ENCODE measurements around the gene DEFB116. TPM values are rescaled to one million over a fixed set of nuclear protein-coding genes. Genes with fewer than 3 reads are reported as not detected.

DEFB116 gene
- total and polyA plus RNA-seq, 2 of the 13 experiments (the other 11 are each of a cell fraction or from before 2014, with no cell fraction given): not detected

DNA sequence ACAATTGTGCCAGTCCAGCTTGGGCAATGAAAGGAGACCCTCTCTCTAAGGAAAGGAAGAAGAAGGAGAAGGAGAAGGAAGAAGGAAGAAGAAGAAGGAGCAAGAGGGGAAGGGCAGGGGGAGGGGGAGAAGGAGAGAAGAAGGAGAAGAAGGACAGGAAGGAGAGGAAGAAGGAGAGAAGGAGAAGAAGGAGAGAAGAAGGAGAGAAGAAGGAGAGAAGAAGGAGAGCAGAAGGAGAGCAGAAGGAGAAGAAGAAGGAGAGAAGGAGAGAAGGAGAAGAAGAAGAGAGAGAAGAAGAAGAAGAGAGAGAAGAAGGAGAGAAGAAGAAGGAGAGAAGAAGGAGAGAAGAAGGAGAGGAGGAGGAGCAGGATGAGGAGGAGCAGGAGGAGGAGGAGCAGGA, 22.5 kb upstream of the DEFB116 start:
- peaks cover 0 to 18% of the 10 kb centered on the region in 2 experiments; a peak in 2 of 5 replicates for H3K27me3 ChIP-seq (ENCODE audit: control insufficient read depth in 1 of 2, insufficient read depth in 2 of 2, low read length in 2 of 2)
- no peak overlapping the region for H3K4me3 ChIP-seq (replicated peaks in 1 of 3; ENCODE audit: insufficient read depth in 1 of 3, low read depth in 2 of 3, low read length in 3 of 3)
- H3K4me2 ChIP-seq (ENCODE audit: low read depth, low read length): no peak overlapping the region
- H3K36me3 ChIP-seq (replicated peaks in 1 of 2; ENCODE audit: control insufficient read depth in 1 of 2, insufficient read depth in 2 of 2, low read length in 2 of 2): no peaks in the 10 kb centered on the region
- no TSS peak for BruUV-seq (replicated peaks)
- H3K79me2 ChIP-seq (ENCODE audit: insufficient read depth, low read length): no peaks in the 10 kb centered on the region
- H3K9me3 ChIP-seq (ENCODE audit: low read length): no peaks in the 10 kb centered on the region
- intact Hi-C loops (cut with micrococcal nuclease; ENCODE audit: unreplicated experiment) (no loop called here), in situ Hi-C loops (cut with HindIII; ENCODE audit: extremely low pct_ligation_motif_present, low pct_unique_long_range_greater_than_20kb) (no loop called here)
- no peaks in the 10 kb centered on the region for H4K20me1 ChIP-seq (ENCODE audit: insufficient read depth, low read length)
- no peaks in the 10 kb centered on the region for H3K4me1 ChIP-seq (ENCODE audit: insufficient read depth, low read length)
- H3K9ac ChIP-seq (ENCODE audit: insufficient read depth, low read depth, low read length): no peak overlapping the region
- ChIA-PET CTCF (ENCODE audit: low intra/inter-chr PET ratio, low total read pairs) (no interaction called here), POLR2A (no interaction called here)
- no peak for DNase-seq (ENCODE audit: low spot score)
- FAIRE-seq: no peak
- ATAC-seq: no peak
- 0 out of 2 replicates have a peak, but pooled peaks have one; percentile 39 for TF ChIP-seq FOXP1 (IDR thresholded peaks at IDR 0.05)
- TF ChIP-seq FOXP1 (CRISPR knock-in tag; IDR thresholded peaks at IDR 0.05): no peak
- no peak for TF ChIP-seq TIGD3 (CRISPR knock-in tag; IDR thresholded peaks at IDR 0.05; ENCODE audit: borderline replicate concordance)
- peak; percentile 75; the same call in 1 of the 2 replicates for TF ChIP-seq IKZF1 (IDR thresholded peaks at IDR 0.05)
- peak; percentile 60; the same call in 1 of the 2 replicates for TF ChIP-seq PLRG1 (conservative IDR thresholded peaks at IDR 0.05)
- no peak for TF ChIP-seq PHF21A (CRISPR knock-in tag; IDR thresholded peaks at IDR 0.05)
- H3K27ac ChIP-seq (ENCODE audit: extremely low read length, insufficient read depth, low read length): no peak overlapping the region
- H2AFZ ChIP-seq (ENCODE audit: low read length): no peak overlapping the region

DNA sequence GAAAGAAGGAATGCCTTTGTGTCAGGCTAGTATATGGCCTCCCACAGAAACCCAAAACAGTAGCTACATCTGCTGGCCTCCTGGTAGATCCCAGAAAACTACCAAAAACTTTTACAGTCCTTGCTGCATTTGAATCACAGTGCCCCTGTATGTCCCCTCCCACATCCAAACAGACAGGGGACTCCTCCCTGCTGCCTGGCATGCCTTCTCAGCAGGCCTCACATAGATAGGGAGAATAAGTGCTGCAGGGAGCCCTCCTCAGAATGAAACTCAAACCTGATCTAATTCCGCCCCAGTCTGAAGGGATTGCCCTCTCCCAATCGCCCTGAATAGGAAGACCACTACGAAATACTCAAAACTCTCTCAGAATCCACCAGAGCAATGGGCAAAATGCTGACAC, 14.1 kb upstream of the DEFB116 start:
- Histone ChIP-seq H3K27me3 (ENCODE audit: control insufficient read depth in 1 of 2, insufficient read depth in 2 of 2, low read length in 2 of 2) (no peaks in the 10 kb centered on the region), H3K27ac (ENCODE audit: extremely low read length, insufficient read depth, low read length) (no peak overlapping the region), H3K4me3 (replicated peaks in 1 of 3; ENCODE audit: insufficient read depth in 1 of 3, low read depth in 2 of 3, low read length in 3 of 3) (no peak overlapping the region), H3K36me3 (replicated peaks in 1 of 2; ENCODE audit: control insufficient read depth in 1 of 2, insufficient read depth in 2 of 2, low read length in 2 of 2) (no peaks in the 10 kb centered on the region), H3K9ac (ENCODE audit: insufficient read depth, low read depth, low read length) (no peak overlapping the region), H3K9me3 (ENCODE audit: low read length) (peaks cover 8% of the 10 kb centered on the region; the same call in 1 of the 2 replicates), H2AFZ (ENCODE audit: low read length) (no peak overlapping the region), H3K4me1 (ENCODE audit: insufficient read depth, low read length) (no peaks in the 10 kb centered on the region), H3K79me2 (ENCODE audit: insufficient read depth, low read length) (no peaks in the 10 kb centered on the region), H3K4me2 (ENCODE audit: low read depth, low read length) (no peak overlapping the region), H4K20me1 (ENCODE audit: insufficient read depth, low read length) (no peaks in the 10 kb centered on the region)
- CTCF ChIA-PET (ENCODE audit: low intra/inter-chr PET ratio, low total read pairs): no interaction called here
- ATAC-seq (no peak), DNase-seq (ENCODE audit: low spot score) (no peak), FAIRE-seq (no peak)
- intact Hi-C loops (cut with micrococcal nuclease; ENCODE audit: unreplicated experiment) (no loop called here), in situ Hi-C loops (cut with HindIII; ENCODE audit: extremely low pct_ligation_motif_present, low pct_unique_long_range_greater_than_20kb) (no loop called here)
- whole genome bisulfite sequencing (ENCODE audit: low lambda C conversion rate): 0% methylated on average over 3 of the region's 3 CpGs
- POLR2A ChIA-PET: no interaction called here
- no TSS peak for BruUV-seq (replicated peaks)
- no peak for TF ChIP-seq HMGA1 (CRISPR knock-in tag; conservative IDR thresholded peaks at IDR 0.05)
- no peak for TF ChIP-seq NCOA2 (CRISPR knock-in tag; IDR thresholded peaks at IDR 0.05)
- no peak for TF ChIP-seq REST (IDR thresholded peaks at IDR 0.05; ENCODE audit: borderline replicate concordance in 1 of 2, low read depth in 1 of 2, low read length in 2 of 2)
- TF ChIP-seq ZNF615 (CRISPR knock-in tag; IDR thresholded peaks at IDR 0.05; ENCODE audit: borderline replicate concordance): no peak
- no peak for TF ChIP-seq SATB2 (CRISPR knock-in tag; IDR thresholded peaks at IDR 0.05)
- TF ChIP-seq TCF7 (IDR thresholded peaks at IDR 0.05; ENCODE audit: low read depth): no peak
- TF ChIP-seq ZNF639 (CRISPR knock-in tag; conservative IDR thresholded peaks at IDR 0.05): no peak
- TF ChIP-seq ZIK1 (CRISPR knock-in tag; IDR thresholded peaks at IDR 0.05; ENCODE audit: borderline replicate concordance, low read depth): no peak
